MCF 10A (cell line): ENCODE results near the gene MT1X. TPM values are rescaled to one million over a fixed set of nuclear protein-coding genes. Genes with fewer than 3 reads are reported as not detected.

ENCODE experiments used
- BruUV-seq: library from RNA; stranded (reverse); fragments of 400-500 nt; replicated peaks from 2 replicates; lab custom pipeline; 2021; lab: Mats Ljungman, UMichigan
- CTCF ChIA-PET: fragments of 300-600 bp; sonication (Branson Sonifier 250); formaldehyde crosslinking; extraction: SDS; loops from one replicate; lab custom pipeline; 2021; ENCODE audit warnings: antibody characterized with exemption, inconsistent platforms; lab: Yijun Ruan, JAX
- POLR2A ChIA-PET: fragments of 300-600, 350-650 bp; sonication (Branson Sonifier 250); formaldehyde crosslinking; extraction: SDS; loops from one replicate; lab custom pipeline; 2020; ENCODE audit warnings: antibody characterized with exemption, inconsistent platforms; lab: Yijun Ruan, JAX
- DNase-seq: peaks from one replicate; pipeline ENCODE4 v3.0.0-alpha.2; 2018; ENCODE audit not compliant: unreplicated experiment
- H3K27ac Mint-ChIP-seq: one replicate; pipeline ENCODE4 v1.8.0; 2022; ENCODE audit warnings: mild to moderate bottlenecking, low read depth, mixed read lengths; ENCODE audit not compliant: unreplicated experiment
- H3K27me3 Mint-ChIP-seq: one replicate; pipeline ENCODE4 v1.8.0; 2022; ENCODE audit warnings: mixed read lengths; ENCODE audit not compliant: insufficient read depth, unreplicated experiment
- H3K36me3 Mint-ChIP-seq: one replicate; pipeline ENCODE4 v1.8.0; 2022; ENCODE audit warnings: mild to moderate bottlenecking, moderate library complexity, mixed read lengths; ENCODE audit not compliant: insufficient read depth, unreplicated experiment
- H3K4me1 Mint-ChIP-seq: one replicate; pipeline ENCODE4 v1.8.0; 2022; ENCODE audit warnings: mixed read lengths; ENCODE audit not compliant: insufficient read depth, unreplicated experiment
- H3K4me3 Mint-ChIP-seq: one replicate; pipeline ENCODE4 v1.8.0; 2022; ENCODE audit warnings: mild to moderate bottlenecking, moderate library complexity, mixed read lengths; ENCODE audit not compliant: unreplicated experiment
- H3K9me3 Mint-ChIP-seq: one replicate; pipeline ENCODE4 v1.8.0; 2022; ENCODE audit warnings: mixed read lengths; ENCODE audit not compliant: unreplicated experiment
- CTCF ChIP-seq: fragments of 200-600 bp; IDR thresholded peaks from one replicate; pipeline ENCODE4 v1.8.0; 2022; ENCODE audit warnings: antibody characterized with exemption, mild to moderate bottlenecking; ENCODE audit not compliant: unreplicated experiment
- intact Hi-C: fragments of 100-400 bp; cut with micrococcal nuclease; formaldehyde crosslinking; loops from 2 replicates; pipeline ENCODE4 v1.14.1; 2022
- total RNA-seq: library from RNA; stranded (reverse); gene quantifications from 2 replicates; pipeline ENCODE4 v1.2.3, GENCODE V29; 2022

Gene MT1X
- total RNA-seq, 1 experiment from 2014 or later: 108 TPM

DNA sequence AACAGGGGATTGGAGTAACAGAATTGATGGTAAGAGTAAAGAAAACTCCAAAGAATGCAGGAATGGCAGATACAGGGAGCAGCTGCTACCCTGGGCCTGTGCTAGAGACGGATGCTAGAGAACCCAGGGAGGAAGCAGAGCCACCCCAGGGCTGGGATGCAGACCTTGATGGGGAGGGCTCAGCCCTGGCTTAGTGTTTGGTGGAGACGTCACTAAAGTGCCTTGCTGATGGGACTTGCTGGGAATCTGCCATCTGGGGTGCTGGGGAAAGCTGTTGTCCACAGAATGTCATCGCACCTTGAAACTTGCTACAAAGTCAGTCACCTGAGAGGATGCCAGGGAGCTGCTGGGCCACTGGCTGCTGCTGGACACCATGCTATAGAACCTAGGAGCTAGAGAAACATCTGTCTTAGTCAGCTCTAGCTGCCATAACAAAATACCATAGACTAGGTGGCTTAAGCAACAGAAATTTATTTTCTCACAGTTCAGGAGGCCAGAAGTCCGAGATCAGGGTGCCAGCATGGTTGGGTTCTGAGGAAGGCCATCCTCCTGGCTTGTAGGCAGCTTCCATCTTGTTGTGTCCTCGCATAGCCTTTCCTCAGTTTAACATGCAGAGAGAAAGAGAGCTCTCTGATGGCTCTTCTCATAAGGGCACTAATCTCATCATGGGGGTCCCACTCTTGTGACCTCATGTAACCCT, 15.3 kb downstream of the MT1X start:
- Mint-ChIP-seq H3K9me3 (no peaks in the 10 kb centered on the region), H3K27me3 (no peaks in the 10 kb centered on the region), H3K36me3 (no peaks in the 10 kb centered on the region), H3K27ac (no peak overlapping the region), H3K4me3 (no peak overlapping the region), H3K4me1 (peaks cover 11% of the 10 kb centered on the region)
- no peak for TF ChIP-seq CTCF
- ChIA-PET CTCF (interaction anchor here (0.7 to 2.9 kb wide), 4 partner anchors 15 to 184 kb away, joined by 3 to 9 read pairs (median 3); partner anchors contain the start of gene MT1X), POLR2A (interaction anchor here (1.4 to 1.6 kb wide), 2 partner anchors 87 to 246 kb away, joined by 3 to 6 read pairs; partner anchors contain the start of genes NUDT21 and OGFOD1)
- intact Hi-C loops: no loop called here
- DNase-seq: no peak
- no TSS peak for BruUV-seq

- intact Hi-C loops: loop anchor here (2.0 kb wide), 1 partner anchor 49 kb away; the partner anchor contains the start of gene MT1B
- Mint-ChIP-seq H3K9me3 (no peaks in the 10 kb centered on the region), H3K4me1 (peaks cover 10% of the 10 kb centered on the region), H3K36me3 (no peaks in the 10 kb centered on the region), H3K27me3 (no peaks in the 10 kb centered on the region), H3K27ac (peak overlapping the region; percentile 16), H3K4me3 (no peak overlapping the region)
- peak; percentile 49 for DNase-seq
- no peak for TF ChIP-seq CTCF
- no TSS peak for BruUV-seq
- ChIA-PET POLR2A (interaction anchor here (0.7 to 4.2 kb wide), 8 partner anchors 17 to 153 kb away, joined by 3 to 75 read pairs (median 3); partner anchors contain the start of genes MT1E, MT1X and MT2A), CTCF (interaction anchor here (0.5 to 5.1 kb wide), 21 partner anchors 8 to 381 kb away, joined by 3 to 105 read pairs (median 4); partner anchors contain the start of genes BBS2 and MT1X)
These were observed 17.9 kb downstream of the MT1X start for GRCh38 chr16:56700195-56700594.

- Mint-ChIP-seq H3K36me3 (no peaks in the 10 kb centered on the region), H3K4me3 (no peak overlapping the region), H3K4me1 (peaks cover 10% of the 10 kb centered on the region), H3K9me3 (no peaks in the 10 kb centered on the region), H3K27ac (no peak overlapping the region), H3K27me3 (no peaks in the 10 kb centered on the region)
- no peak for DNase-seq
- intact Hi-C loops: loop anchor here (2.0 kb wide), 1 partner anchor 50 kb away; the partner anchor contains the start of gene MT1B
- ChIA-PET POLR2A (interaction anchor here (0.7 to 4.2 kb wide), 9 partner anchors 17 to 153 kb away, joined by 3 to 75 read pairs (median 3); partner anchors contain the start of genes MT1E, MT1X and MT2A), CTCF (interaction anchor here (0.5 to 5.1 kb wide), 29 partner anchors 8 to 382 kb away, joined by 3 to 105 read pairs (median 4); partner anchors contain the start of genes BBS2, MT1B, MT1E and MT1X)
- no peak for TF ChIP-seq CTCF
- no TSS peak for BruUV-seq
These were observed 18.4 kb downstream of the MT1X start for GRCh38 chr16:56700631-56701030.

GRCh38 chr16:56701534-56701933, 19.3 kb downstream of the MT1X start:
- TF ChIP-seq CTCF: no peak
- BruUV-seq: no TSS peak
- Mint-ChIP-seq H3K4me1 (peaks cover 10% of the 10 kb centered on the region), H3K27me3 (no peaks in the 10 kb centered on the region), H3K27ac (peak overlapping the region; percentile 25), H3K9me3 (no peaks in the 10 kb centered on the region), H3K36me3 (no peaks in the 10 kb centered on the region), H3K4me3 (no peak overlapping the region)
- intact Hi-C loops: loop anchor here (2.0 kb wide), 1 partner anchor 51 kb away; the partner anchor contains the start of gene MT1B
- POLR2A ChIA-PET: interaction anchor here (0.6 to 4.2 kb wide), 23 partner anchors 18 to 290 kb away, joined by 3 to 75 read pairs (median 5); partner anchors contain the start of genes BBS2, HERPUD1, MT1E and MT1X
- CTCF ChIA-PET: interaction anchor here (0.6 to 5.1 kb wide), 50 partner anchors 8 to 370 kb away, joined by 3 to 105 read pairs (median 5); partner anchors contain the start of genes BBS2, MT1B, MT1E and MT1H
- no peak for DNase-seq
